Measurements from ENCODE around the gene FOXF2. TPM values are rescaled to one million over a fixed set of nuclear protein-coding genes. Genes with fewer than 3 reads are reported as not detected.
A peak's percentile ranks its signal among the peaks of the same experiment; 100 is the strongest.
"Not testable (repeated sequence)": the region's sequence is repeated elsewhere in the genome, so short reads cannot be mapped to it uniquely, and the experiment has no call there.

FOXF2 gene
- total RNA-seq, 2 experiments from 2014 or later, result not detected

DNA sequence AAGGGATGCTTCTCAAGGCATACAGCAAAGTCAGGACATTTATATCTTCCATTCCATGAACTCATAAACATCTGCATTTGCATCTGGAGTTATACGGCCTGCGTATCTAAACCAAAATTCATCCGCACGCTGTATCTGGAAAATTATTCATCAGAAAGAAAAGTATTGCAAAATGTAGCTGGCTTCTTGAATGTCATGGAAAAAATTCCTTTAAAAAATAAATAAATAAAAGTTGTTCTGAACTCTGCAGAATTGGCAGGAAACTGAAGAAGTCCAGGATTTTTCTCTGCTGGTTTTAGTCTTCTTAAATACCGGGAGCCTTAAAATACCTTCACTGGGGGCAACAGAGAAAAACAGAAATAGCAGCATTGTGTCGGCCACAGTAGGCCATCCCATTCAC lies 23.7 kb upstream of the FOXF2 start:
- no peak for DNase-seq
- no peak overlapping the region for H3K27ac Mint-ChIP-seq
- H3K9me3 Mint-ChIP-seq, result no peaks in the 10 kb centered on the region
- no peaks in the 10 kb centered on the region for H3K4me1 Mint-ChIP-seq
- H3K27me3 Mint-ChIP-seq, result peaks cover 32% of the 10 kb centered on the region
- no peaks in the 10 kb centered on the region for H3K36me3 Mint-ChIP-seq
- no peak overlapping the region for H3K4me3 Mint-ChIP-seq
- POLR2A ChIA-PET, result no interaction called here
- ATAC-seq (ENCODE audit: low read depth), result no peak

DNA sequence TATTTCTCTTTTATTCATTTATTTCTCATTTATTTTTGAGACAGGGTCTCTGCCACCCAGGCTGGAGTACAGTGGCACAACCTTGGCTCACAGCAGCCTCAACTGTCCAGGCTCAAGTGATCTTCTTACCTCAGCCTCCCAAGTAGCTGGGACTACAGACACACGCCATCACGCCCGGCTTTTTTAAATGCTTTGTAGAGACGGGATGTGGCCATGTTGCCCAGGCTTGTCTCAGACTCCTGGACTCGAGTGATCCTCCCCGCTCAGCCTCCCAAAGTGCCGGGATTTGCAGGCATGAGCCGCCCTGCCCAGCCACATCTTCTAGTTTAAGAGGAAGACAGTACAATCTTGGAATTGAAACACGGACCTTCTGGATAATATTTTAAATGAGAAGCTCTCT lies 21.6 kb upstream of the FOXF2 start:
- Mint-ChIP-seq H3K4me3 (no peak overlapping the region), H3K4me1 (no peaks in the 10 kb centered on the region), H3K27ac (no peak overlapping the region), H3K27me3 (peaks cover 44% of the 10 kb centered on the region), H3K9me3 (no peaks in the 10 kb centered on the region), H3K36me3 (no peaks in the 10 kb centered on the region)
- POLR2A ChIA-PET, result no interaction called here
- ATAC-seq (ENCODE audit: low read depth) (no peak), DNase-seq (no peak)

DNA sequence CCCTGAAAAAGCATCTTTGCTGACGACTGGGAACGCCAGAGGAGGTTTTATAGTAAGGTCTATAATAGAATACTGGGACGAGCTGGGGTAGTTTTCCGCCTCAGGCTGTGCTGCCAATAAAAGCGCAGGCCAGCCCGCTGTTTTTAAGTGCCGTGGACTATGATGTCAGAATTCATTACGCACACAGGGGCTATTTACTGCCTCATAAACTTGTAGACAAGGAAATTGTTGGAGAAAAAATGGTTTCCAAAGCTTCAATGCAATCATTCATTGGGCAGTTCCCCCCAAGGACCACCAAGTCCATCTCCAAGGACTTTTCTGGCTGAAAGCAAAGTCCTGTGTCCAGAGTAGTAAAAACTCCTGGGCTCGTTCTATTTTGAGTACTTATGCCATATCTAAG lies 20.4 kb upstream of the FOXF2 start:
- POLR2A ChIA-PET, result no interaction called here
- DNase-seq (no peak), ATAC-seq (ENCODE audit: low read depth) (no peak)
- no peak overlapping the region for H3K27ac Mint-ChIP-seq
- no peaks in the 10 kb centered on the region for H3K36me3 Mint-ChIP-seq
- H3K4me3 Mint-ChIP-seq, result no peak overlapping the region
- H3K9me3 Mint-ChIP-seq, result no peaks in the 10 kb centered on the region
- peaks cover 51% of the 10 kb centered on the region for H3K27me3 Mint-ChIP-seq
- no peaks in the 10 kb centered on the region for H3K4me1 Mint-ChIP-seq

DNA sequence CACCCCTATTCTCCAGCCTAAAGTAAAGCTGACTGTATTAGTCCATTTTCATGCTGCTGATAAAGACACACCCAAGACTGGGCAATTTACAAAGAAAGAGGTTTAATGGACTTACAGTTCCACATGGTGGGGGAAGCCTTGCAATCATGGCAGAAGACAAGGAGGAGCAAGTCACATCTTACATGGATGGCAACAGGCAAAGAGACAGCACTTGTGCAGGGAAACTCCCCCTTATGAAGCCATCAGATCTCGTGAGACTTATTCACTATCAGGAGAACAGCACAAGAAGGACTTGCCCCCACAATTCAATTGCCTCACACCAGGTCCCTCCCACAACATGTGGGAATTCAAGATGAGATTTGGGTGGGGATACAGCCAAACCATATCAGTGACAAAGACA lies 19.7 kb upstream of the FOXF2 start:
- H3K27ac Mint-ChIP-seq; DNase-seq; H3K9me3 Mint-ChIP-seq; H3K36me3 Mint-ChIP-seq; POLR2A ChIA-PET; H3K4me3 Mint-ChIP-seq; ATAC-seq (ENCODE audit: low read depth); H3K4me1 Mint-ChIP-seq: not testable (repeated sequence)
- H3K27me3 Mint-ChIP-seq, result peaks cover 55% of the 10 kb centered on the region

DNA sequence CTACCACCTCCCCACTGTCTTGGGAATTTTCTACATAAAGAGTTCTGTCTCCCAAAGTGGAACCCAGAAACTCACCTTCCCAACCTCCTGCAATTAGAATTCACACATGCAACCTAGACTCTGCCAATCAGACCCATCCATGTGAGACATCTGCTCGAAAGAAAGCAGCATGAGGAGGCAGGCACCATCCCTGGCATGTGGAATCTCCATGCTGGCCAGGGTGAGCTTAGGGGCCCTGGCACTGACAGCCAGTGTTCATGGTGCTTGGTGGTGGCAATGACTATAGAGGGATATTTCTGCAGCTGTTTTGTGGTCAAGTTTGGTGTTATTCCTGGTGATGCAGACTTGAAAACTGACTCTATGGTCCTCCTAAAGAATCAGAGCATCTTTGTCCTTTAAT lies 17.4 kb upstream of the FOXF2 start:
- POLR2A ChIA-PET, result no interaction called here
- no peak for DNase-seq
- H3K27ac Mint-ChIP-seq, result no peak overlapping the region
- H3K9me3 Mint-ChIP-seq, result no peaks in the 10 kb centered on the region
- H3K36me3 Mint-ChIP-seq, result peaks cover 3% of the 10 kb centered on the region
- no peaks in the 10 kb centered on the region for H3K4me1 Mint-ChIP-seq
- H3K4me3 Mint-ChIP-seq, result no peak overlapping the region
- H3K27me3 Mint-ChIP-seq, result peaks cover 69% of the 10 kb centered on the region
- no peak for ATAC-seq (ENCODE audit: low read depth)

DNA sequence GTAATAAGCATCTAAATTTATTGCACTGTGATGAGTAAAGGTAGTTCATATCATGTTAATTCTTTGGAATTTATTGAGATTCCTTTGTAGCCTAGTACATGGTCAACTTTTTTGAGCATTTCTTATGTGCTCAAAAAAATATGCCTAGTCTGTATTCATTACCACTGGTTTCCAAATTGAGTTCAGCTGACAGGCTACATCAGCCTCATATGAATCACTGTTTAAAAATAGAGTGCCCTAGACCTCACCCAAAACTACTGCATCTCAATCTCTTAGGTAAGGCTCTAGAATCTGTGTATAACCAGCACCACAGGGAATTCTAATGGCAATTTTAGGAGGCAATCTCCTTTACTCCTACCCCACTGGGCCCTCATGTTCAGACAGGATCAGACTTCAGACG lies 16.7 kb upstream of the FOXF2 start:
- POLR2A ChIA-PET, result no interaction called here
- ATAC-seq (ENCODE audit: low read depth), result no peak
- Mint-ChIP-seq H3K36me3 (peaks cover 3% of the 10 kb centered on the region), H3K27me3 (peaks cover 71% of the 10 kb centered on the region), H3K4me1 (peaks cover 1% of the 10 kb centered on the region), H3K4me3 (no peak overlapping the region), H3K9me3 (no peaks in the 10 kb centered on the region), H3K27ac (no peak overlapping the region)
- no peak for DNase-seq

DNA sequence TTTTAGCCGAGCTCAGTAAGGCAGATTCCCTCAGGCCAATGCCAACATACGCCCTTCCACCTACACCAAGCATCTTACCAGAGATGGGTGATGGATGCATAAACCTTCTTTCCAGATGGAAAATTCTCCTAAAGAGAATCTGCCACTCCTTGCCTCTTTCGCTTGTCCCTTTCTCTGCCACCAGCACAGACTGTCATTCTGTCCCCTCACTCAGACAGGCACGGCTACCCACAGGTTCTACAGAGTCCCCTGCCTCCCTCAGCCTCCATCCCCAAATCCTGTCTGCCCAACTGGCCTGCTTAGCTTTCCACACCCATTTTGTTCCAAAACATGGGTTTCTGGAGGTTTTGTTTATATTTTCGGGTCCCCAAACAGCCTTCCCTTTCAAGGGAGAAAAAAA lies 12.7 kb upstream of the FOXF2 start:
- POLR2A ChIA-PET, result no interaction called here
- Mint-ChIP-seq H3K4me1 (peaks cover 15% of the 10 kb centered on the region), H3K27ac (no peak overlapping the region), H3K4me3 (no peak overlapping the region), H3K9me3 (no peaks in the 10 kb centered on the region), H3K36me3 (peaks cover 3% of the 10 kb centered on the region), H3K27me3 (peaks cover 81% of the 10 kb centered on the region)
- ATAC-seq (ENCODE audit: low read depth) (no peak), DNase-seq (no peak)

DNA sequence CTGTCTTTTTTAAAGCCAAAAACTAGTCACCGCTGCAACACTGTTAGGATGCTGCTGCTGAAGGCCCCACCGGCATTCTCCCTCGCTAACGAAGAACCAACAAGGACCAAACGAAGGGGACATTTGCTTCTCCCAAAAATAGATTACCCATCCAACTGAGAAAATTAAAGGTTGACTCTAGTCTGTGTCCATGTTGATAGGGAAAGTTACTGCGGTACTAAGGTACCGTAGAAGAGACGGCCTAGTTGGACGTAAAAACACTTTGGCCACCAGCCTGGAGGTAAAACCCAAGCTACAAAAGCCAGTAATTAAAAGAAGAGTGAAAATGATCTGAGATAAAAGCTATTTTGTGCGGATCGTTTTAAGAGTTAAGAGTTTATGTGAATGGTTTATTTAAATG lies 11.8 kb upstream of the FOXF2 start:
- peaks cover 3% of the 10 kb centered on the region for H3K36me3 Mint-ChIP-seq
- H3K27ac Mint-ChIP-seq, result peak overlapping the region; percentile 25
- POLR2A ChIA-PET, result no interaction called here
- no peak for ATAC-seq (ENCODE audit: low read depth)
- peaks cover 76% of the 10 kb centered on the region for H3K27me3 Mint-ChIP-seq
- peaks cover 15% of the 10 kb centered on the region for H3K4me1 Mint-ChIP-seq
- no peak overlapping the region for H3K4me3 Mint-ChIP-seq
- DNase-seq, result no peak
- no peaks in the 10 kb centered on the region for H3K9me3 Mint-ChIP-seq

DNA sequence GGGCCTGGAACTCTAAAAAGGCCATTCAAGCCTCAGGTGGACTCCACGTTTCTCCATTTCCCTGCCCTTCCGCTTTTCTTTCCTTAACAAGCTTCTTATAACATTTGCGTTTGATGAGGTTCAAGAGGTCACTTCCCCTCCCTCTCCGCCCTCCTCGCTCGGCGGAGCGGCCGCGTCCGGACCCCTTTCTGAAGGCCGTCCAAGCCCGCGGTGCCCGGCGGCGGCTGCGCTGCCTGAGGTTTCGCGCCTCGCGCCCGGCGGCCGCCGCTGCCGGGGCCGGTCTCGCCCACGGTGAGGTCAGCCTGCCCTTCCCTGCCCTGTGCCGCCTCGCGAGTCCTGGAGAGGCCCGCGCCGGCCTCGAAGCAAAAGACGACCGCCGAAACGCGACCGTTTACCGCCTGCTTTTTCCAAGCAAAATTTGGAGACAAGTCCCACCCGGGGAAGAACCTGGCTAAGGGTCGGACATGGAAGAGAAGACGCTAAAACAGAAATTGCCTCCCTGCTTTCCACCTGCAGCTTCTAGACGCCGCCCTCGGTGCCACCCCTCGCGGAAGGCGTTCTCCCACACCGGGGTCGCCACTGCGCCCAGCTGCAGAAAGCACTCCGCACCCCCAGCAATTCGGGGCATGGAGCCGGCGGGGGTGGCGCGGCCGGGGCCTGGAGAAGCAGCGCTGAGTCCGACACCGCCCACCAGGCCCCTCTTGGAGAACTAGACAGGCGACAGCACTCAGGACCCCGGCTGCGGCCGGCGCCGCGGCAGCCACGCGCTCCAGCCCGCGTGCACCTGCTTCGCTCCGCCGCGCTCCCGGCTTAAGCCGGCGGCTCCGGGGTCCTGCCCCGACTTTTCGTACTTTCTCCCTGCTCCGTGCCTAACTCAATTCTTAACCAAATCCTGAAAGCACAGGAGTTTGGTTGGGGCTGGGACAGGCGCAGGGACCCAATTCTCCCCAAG lies 11.0 kb upstream of the FOXF2 start:
- no peak overlapping the region for H3K4me3 Mint-ChIP-seq
- H3K27me3 Mint-ChIP-seq, result peaks cover 76% of the 10 kb centered on the region
- H3K27ac Mint-ChIP-seq, result no peak overlapping the region
- no peak for DNase-seq
- no peaks in the 10 kb centered on the region for H3K9me3 Mint-ChIP-seq
- H3K36me3 Mint-ChIP-seq, result peaks cover 3% of the 10 kb centered on the region
- ATAC-seq (ENCODE audit: low read depth), result no peak
- POLR2A ChIA-PET, result no interaction called here
- H3K4me1 Mint-ChIP-seq, result peaks cover 15% of the 10 kb centered on the region

DNA sequence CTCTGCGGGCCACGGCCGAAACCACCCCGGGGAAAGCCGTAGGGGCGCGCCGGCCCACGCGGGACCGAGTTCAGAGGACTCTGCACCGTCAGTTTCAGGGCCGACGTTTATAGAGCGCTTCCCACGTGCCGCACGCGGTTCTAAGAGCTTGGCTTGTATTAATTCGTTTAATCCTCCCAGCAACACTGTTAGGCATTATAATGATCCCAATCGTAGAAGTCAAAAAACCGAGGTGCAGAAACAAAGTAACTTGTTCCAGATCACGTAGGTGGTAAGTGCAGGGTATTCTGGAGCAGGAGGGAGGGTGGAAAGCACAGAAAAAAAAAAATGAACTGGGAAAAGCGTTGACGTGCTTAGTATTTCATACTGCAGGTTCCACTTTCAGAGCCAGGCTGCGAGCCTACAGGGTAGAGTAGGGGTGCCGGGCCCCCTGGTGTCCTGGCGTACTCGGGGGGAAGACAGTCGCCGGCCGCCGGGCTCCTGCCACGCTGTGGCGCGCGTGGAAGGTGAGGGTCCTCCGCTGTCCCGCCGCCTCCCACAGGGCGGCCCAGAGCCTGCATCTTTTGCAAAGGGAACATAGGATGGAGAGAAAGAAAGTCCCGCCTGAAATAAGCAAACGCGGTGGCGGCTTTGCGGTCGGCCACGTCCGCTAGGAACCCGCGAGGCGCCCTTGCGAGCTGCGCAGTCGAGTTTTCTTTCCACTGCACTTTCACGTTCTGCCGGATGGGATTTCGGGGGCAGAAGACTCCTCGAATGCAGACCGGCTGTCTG lies 10.2 kb upstream of the FOXF2 start:
- H3K27ac Mint-ChIP-seq, result peak overlapping the region; percentile 21
- DNase-seq, result peak; percentile 47
- POLR2A ChIA-PET, result no interaction called here
- H3K4me3 Mint-ChIP-seq, result peak overlapping the region; percentile 13
- H3K27me3 Mint-ChIP-seq, result peaks cover 74% of the 10 kb centered on the region
- peaks cover 15% of the 10 kb centered on the region for H3K4me1 Mint-ChIP-seq
- H3K36me3 Mint-ChIP-seq, result peaks cover 3% of the 10 kb centered on the region
- no peaks in the 10 kb centered on the region for H3K9me3 Mint-ChIP-seq
- ATAC-seq (ENCODE audit: low read depth), result no peak

DNA sequence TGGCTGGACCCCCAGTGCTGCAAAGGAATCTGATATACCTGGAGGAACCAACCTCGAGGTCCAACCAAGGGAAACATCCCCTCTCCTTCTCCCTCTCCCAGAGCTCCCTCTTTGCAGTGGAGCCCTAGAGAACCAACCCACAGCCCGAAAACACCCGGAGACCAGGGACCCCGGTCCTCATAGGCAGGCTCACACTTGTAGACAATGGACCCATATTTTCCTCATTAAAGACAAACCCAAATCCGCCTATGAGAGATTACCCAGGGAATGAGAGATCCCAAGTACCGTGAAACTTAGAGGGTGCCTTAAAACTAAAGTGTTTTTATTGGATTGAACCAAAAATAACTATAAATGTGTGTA lies 9.6 kb upstream of the FOXF2 start:
- peaks cover 15% of the 10 kb centered on the region for H3K4me1 Mint-ChIP-seq
- peak overlapping the region; percentile 13 for H3K4me3 Mint-ChIP-seq
- H3K9me3 Mint-ChIP-seq, result no peaks in the 10 kb centered on the region
- ATAC-seq (ENCODE audit: low read depth) (no peak), DNase-seq (no peak)
- H3K27ac Mint-ChIP-seq, result no peak overlapping the region
- peaks cover 3% of the 10 kb centered on the region for H3K36me3 Mint-ChIP-seq
- POLR2A ChIA-PET, result no interaction called here
- H3K27me3 Mint-ChIP-seq, result peaks cover 72% of the 10 kb centered on the region

DNA sequence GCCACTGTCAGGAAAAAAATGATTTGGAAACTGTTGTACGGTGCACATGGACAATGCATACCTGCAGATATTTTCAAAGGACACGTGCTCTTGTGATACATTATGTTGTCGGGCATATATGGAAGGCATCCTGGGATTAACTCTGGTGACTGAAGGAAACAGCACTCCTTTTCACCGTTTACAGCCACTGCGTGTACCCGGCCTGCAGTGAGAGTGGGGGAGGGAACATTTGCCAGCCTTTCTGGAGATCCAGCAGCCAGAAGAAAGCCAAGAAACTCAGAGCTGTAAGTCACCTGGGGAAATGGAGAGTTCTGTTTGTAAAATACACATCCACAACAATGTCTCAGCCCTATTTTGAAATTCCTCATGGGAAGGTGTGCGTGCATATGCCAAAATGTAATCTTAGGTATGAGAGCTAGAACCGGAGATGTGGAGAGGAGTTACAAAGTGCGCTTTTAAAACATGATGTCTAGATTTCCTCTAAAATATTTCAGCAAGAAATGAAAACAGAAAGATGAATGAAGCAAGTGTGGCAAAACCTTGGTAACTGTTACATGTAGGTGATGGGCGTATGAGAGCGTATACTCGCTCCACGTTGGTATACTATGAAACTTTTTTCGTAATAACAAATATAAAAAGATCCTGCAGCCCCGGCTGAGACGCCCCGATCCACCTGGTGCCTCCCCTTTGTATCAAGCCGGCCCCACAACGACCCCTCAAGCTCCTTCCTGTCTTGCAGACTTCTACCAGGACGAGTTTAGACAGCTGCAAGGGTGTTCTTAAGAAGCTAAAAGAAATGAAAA lies 8.6 kb upstream of the FOXF2 start:
- ATAC-seq (ENCODE audit: low read depth), result no peak
- H3K27ac Mint-ChIP-seq, result peak overlapping the region; percentile 5

DNA sequence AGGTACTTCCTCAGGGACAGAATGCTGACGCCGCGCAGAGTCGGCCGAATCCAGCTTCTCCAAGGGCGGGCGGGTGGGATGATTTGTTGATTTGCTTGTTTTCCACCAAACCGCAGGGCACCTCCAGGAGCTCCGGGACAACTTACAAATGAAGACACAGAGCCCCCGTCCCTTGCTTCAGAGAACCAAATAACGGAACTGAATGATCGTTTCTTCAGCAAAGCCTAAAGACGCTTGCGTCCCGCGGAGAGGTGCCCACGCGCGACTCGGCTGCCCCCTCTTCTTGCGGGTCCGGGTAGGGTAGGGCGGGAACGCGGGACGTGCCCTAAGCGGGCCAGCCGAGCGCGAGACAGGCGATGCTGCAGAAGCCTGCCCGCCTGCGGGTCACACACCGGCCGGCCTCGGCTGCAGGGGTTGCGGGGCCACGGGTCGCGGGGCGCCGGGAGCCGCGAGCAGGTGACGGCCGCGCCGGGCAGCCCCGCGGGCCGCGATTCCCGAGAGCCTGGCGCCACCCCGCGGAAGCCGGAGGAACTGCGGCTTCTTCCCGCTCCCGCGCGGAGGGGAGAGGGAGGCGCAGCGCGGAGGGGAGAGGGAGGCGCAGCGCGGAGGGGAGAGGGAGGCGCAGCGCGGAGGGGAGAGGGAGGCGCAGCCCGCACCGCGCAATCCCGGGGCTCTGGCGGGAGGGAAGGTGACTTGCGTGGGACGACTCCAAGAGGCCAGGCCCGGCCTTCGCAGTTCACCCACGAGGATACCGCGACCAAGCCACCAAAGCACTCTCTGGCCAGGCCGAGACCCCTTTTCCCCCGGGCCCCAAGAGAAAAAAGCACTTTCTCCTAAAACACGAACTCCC lies 7.7 kb upstream of the FOXF2 start:
- Mint-ChIP-seq H3K4me3 (no peak overlapping the region), H3K9me3 (no peaks in the 10 kb centered on the region), H3K4me1 (peaks cover 22% of the 10 kb centered on the region), H3K36me3 (peaks cover under 1% of the 10 kb centered on the region), H3K27ac (peak overlapping the region; percentile 5), H3K27me3 (peaks cover 76% of the 10 kb centered on the region)
- POLR2A ChIA-PET, result no interaction called here
- peak; percentile 55 for ATAC-seq (ENCODE audit: low read depth)
- DNase-seq, result peak; percentile 79

More for the DNA sequence above, 8.6 kb upstream of the FOXF2 start:
- Mint-ChIP-seq H3K36me3 (peaks cover 3% of the 10 kb centered on the region), H3K9me3 (no peaks in the 10 kb centered on the region), H3K4me3 (no peak overlapping the region), H3K27me3 (peaks cover 76% of the 10 kb centered on the region), H3K4me1 (peaks cover 22% of the 10 kb centered on the region)
- POLR2A ChIA-PET, result no interaction called here
- DNase-seq, result no peak
